Stimulated activated CD4-positive, alpha-beta T cell treated with anti-CD3 and anti-CD28 coated beads, Interleukin-15, amount 100 ng/mL, for 1 hour (primary cell): Measurements from ENCODE around the gene INPP4A.

ENCODE experiments used
- DNase-seq, 2 donors: peaks; one replicate each; pipeline ENCODE4 v3.0.0-alpha.2; 2020; ENCODE audit warnings: low read depth in 1 of 2, low spot score in 1 of 2

Gene INPP4A

GRCh38 chr2:98558852-98559530 lies 114.3 kb downstream of the INPP4A start:
- DNase-seq: no peak

DNA sequence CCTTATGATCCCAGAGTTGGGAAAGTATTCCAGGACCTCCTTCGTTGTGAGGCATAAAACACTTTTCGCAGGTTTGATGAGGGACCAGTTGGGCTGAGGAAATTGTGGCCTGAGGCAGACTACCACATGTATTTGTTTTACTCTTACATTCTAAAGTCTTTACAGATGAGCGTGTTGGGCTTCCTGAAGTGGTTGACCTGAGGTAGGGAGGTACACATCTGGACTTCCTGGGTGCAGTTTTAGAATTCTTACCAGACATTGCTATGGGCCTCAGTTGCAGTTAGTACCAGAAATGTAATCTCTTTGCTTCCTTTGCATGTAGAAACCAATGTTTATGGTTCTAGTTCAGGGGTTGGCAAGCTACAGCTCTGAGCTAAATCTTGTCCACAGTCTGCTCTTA lies 114.9 kb downstream of the INPP4A start:
- DNase-seq: no peak

DNA sequence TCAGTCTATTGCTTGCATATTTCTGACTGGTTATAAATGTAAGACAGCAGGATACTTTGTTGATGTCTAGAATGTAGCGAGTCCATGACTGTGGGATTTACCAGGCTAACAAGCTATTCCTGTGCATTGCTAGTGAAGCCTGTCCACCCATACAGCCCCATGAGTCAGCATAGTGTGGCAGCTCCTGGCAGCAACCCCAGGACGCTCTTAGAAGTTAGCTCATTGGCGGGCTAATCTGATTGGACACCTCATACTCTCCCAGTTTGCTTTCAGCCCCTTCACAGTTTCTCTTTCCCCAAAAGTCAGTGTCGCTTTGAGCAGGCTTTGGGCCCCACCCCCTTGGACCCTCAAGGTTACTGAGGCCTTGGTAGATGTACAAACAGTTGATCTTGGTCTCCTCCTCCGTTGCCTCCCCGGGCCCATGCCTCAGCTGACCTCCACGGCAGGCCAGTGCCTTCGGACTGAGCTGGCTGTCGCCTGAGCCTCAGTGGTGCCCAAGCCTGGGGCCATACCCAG lies 115.7 kb downstream of the INPP4A start:
- no peak for DNase-seq

GRCh38 chr2:98561018-98561417 lies 116.4 kb downstream of the INPP4A start:
- no peak for DNase-seq

DNA sequence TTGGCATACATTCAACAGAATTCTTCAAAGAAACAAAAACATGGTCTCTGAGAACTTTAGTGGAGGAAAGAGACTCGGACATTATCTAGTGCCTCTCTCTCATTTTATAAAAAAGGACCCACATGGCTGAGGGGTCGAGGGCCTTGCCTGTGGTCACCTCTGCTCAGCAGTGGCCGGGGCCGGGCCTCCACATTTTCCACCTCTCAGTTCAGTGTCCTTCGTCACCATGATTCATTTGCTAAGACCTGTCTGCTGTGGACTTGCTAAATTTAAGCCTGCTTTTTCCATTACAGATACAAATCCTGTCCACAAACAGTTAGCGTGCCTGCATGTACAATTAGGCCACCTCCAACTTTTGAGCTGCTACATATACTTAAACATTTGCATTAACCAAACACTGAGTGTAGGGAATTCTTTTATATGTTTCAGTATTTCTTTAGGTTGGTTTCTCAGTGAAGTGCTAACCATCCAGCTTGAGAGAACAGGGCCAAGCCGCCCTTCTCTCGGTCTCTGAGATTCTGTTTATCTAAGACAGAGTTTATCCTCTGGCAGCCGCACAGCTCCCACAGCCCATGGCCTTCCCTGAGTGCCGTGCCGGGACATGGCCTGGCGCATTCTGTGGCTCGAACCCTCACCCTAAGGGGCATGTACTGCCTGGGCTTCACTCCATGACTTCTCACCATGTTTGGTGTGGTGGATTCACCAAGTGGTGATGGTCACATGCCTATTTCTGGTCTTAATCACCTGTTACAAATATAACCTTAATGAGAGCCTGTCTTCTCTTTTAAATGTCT lies 117.4 kb downstream of the INPP4A start:
- no peak for DNase-seq

GRCh38 chr2:98563394-98563793 lies 118.7 kb downstream of the INPP4A start:
- DNase-seq: no peak

GRCh38 chr2:98564541-98565132 lies 120.0 kb downstream of the INPP4A start:
- no peak for DNase-seq

DNA sequence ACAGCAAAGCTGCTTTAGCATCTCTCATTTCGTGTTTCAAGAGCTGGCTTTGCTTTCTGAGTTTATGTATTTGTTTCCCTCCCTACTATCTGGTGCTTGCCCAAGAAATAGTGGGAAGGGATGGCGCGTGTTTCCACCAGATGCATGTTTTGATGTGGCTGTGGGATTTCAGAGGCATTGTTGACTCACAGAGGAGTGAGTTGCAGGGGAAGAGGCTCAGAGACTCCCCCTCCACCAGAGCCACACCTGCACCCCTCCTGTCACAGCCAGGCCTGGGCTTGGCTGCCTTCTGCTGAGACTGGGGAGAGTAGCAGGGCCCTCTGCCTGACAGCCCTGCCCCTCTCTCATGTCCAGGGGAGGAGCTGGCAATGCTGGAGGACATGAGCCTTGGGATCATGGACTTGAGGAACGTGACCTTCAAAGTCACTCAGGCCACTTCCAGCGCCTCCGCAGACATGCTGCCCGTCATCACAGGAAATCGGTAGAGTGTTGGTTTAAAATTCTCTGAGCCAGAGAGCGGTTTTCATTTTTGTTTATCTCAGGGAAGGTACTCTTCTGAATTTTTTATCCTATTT lies 120.7 kb downstream of the INPP4A start:
- no peak for DNase-seq

- no peak for DNase-seq
Observed at GRCh38 chr2:98565941-98566340, 121.3 kb downstream of the INPP4A start.

- no peak for DNase-seq
Observed at GRCh38 chr2:98568161-98568956, 123.7 kb downstream of the INPP4A start.

- peak; percentile 38 to 60 for DNase-seq
Observed at GRCh38 chr2:98569197-98569793, 124.6 kb downstream of the INPP4A start.

- no peak for DNase-seq
Observed at GRCh38 chr2:98569915-98570314, 125.3 kb downstream of the INPP4A start.

- DNase-seq: no peak
Observed at GRCh38 chr2:98570356-98570755, 125.7 kb downstream of the INPP4A start.

DNA sequence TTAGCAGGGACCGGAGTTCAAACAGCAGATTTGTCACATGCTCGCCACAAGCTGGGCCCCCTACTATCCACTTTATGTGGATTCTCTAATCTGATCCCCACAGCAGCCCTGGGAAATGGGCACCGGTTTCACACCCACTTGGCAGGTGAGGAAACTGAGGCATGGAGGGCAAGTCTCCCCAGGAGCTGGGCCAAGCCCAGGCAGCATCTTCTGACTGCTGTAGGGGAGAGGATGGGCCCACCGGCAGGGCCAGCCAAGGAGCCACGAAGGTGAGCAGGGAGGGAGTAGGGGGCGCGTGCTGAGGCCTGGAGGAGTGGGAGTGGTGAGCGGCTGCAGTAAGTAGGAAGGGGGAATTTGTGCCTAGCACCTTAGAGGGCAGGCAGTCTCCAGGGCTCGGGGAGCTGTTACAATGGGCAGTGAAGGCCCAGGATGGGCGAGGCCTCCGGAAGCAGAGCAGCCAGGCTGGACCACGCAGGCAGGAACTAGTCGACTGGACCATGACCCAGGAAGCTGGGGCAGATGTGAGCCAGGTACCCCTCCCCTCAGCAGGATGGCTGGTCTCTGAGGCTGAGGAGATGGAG lies 126.6 kb downstream of the INPP4A start:
- no peak for DNase-seq

DNA sequence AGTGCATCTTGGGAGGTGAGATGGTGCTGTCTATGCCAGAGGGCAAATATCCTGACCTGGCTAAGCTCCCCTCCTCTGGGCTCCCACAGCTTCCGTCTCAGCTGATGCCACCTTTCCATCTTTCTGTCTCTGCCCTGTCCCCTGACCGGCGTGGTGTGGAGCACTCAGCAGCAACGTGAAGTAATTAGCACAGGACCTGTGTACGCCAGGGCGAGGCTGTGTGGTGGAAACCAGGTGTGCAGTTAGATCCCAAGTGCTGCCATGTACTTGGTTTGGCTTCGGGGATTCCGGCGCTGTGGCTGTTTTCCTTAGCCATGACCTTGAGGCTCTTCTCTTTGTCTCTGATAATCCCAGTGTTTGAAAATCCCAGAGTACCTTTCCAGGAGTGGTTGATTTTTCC lies 127.1 kb downstream of the INPP4A start:
- no peak for DNase-seq

- DNase-seq: no peak
Observed at GRCh38 chr2:98572211-98572610, 127.6 kb downstream of the INPP4A start.

- no peak for DNase-seq
Observed at GRCh38 chr2:98572676-98573075, 128.0 kb downstream of the INPP4A start.

DNA sequence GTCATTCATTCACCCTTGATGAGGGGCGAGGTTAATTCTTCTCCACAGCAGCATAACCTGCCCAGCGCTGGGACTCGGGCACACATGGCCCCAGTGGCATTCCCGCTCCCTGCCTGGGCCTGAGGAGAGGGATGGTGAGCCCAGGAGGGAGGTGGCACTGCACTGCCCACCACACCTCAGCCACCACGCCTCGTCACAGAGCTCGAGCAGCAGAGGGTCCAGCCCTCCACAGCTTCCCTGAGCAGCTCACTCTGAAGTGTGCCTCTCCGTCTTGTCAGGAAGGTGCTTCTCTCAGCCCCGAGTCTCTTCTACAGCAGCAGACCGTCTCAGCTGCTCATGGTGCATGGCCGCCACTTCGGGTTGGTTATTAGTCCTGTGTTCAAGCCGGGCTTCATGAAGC lies 128.8 kb downstream of the INPP4A start:
- no peak for DNase-seq

DNA sequence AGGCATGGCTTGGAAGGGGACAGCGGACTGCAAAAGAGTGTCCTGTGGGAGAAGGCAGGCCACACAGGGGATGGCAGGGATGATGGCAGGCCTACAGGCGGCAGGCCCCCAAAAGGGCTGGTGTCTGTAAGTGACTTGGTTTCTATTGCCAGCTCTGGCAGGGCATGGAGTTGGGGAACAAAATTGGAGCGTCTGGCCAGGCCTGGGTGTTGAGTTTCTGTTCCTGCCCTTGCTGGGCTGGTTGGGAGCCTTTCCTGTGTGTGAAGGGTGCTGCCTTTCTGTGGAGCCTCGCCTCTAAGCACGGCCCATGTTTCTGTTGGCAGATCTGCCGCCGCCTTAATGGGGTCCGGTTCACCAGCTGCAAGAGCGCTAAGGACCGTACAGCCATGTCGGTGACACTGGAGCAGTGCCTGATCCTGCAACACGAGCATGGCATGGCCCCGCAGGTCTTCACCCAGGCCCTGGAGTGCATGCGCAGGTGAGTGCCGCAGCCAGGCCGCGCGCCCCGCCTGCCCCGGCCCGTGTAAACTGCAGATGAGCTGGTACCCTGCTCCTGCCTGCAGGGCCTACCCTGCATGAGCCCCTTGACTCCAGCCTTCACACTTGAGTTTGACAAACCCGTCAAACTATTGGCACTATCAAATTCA lies 132.1 kb downstream of the INPP4A start:
- no peak for DNase-seq

DNA sequence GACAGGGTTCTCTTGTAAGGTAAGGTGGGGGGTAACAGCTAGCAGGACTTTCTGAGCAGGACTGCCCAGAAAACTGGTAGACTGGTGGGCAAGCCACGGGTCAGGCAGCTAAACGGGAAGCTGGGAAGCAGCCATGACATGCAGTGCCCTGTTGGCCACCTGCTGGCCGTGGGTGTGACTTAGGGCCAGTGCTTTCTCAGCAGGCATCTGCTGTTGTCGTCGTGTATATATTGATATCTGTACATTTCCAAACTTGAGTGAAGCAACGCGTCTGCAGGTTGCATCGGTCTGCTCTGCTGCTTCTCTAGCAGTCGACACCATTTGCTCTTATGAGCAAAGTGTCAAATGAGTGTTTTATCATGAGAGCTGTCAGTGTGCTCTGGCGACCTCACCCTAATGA lies 132.7 kb downstream of the INPP4A start:
- DNase-seq: no peak
